Tibial nerve (tissue), 4 donors: ENCODE results near the gene KIF3B.

Source experiments
- EP300 ChIP-seq, 2 donors: sonication (generic); formaldehyde crosslinking; IDR thresholded peaks; one replicate each; pipeline ENCODE4 v1.6.1; 2017; ENCODE audit warnings: antibody characterized with exemption in 2 of 2, mild to moderate bottlenecking in 1 of 2
- POLR2A ChIP-seq, 2 donors: fragments of 450-650 bp; IDR thresholded peaks; one replicate each; pipeline ENCODE4 v1.6.1; 2017; ENCODE audit warnings: antibody characterized with exemption in 2 of 2, mild to moderate bottlenecking in 2 of 2, moderate library complexity in 2 of 2
- TF ChIP-seq, protein P1 (sequence below), 5 experiments: fragments of 200-600 bp in 3 of 5; fragments of 450-650 bp in 2 of 5; sonication (generic) in 3 of 5; IDR thresholded peaks; one replicate each; pipeline ENCODE4 v1.5.1; 2016 to 2019; ENCODE audit warnings: antibody characterized with exemption in 5 of 5, mild to moderate bottlenecking in 3 of 5, moderate library complexity in 2 of 5

DNA sequence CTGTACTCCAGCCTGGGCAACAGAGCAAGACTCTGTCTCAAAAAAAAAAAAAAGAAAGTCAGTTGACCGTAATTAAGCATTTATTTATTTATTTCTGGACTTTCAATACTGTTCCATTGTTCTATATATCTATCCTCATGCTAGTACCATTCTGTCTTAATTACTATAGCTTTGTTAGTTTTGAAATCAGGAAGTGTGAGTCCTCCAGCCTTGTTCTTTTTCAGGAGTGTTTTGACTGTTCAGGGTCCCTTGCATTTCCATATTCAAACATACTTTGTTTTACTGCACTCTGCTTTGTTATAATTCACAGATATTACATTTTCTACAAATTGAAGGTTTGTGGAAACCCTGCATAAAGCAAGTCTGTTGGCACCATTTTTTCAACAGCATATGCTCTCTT lies 43.9 kb downstream of the KIF3B start:
- no peak for TF ChIP-seq EP300 (IDR thresholded peaks at IDR 0.05)
- TF ChIP-seq, protein P1, sequence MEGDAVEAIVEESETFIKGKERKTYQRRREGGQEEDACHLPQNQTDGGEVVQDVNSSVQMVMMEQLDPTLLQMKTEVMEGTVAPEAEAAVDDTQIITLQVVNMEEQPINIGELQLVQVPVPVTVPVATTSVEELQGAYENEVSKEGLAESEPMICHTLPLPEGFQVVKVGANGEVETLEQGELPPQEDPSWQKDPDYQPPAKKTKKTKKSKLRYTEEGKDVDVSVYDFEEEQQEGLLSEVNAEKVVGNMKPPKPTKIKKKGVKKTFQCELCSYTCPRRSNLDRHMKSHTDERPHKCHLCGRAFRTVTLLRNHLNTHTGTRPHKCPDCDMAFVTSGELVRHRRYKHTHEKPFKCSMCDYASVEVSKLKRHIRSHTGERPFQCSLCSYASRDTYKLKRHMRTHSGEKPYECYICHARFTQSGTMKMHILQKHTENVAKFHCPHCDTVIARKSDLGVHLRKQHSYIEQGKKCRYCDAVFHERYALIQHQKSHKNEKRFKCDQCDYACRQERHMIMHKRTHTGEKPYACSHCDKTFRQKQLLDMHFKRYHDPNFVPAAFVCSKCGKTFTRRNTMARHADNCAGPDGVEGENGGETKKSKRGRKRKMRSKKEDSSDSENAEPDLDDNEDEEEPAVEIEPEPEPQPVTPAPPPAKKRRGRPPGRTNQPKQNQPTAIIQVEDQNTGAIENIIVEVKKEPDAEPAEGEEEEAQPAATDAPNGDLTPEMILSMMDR (IDR thresholded peaks at IDR 0.05) = no peak
- TF ChIP-seq POLR2A (IDR thresholded peaks at IDR 0.05) = no peak
